Epithelial cell of proximal tubule (primary cell): ENCODE results near the gene USP40. TPM values are rescaled to one million over a fixed set of nuclear protein-coding genes. Genes with fewer than 3 reads are reported as not detected.

Experiments
- DNase-seq: peaks from one replicate; pipeline ENCODE4 v3.0.0-alpha.2; 2011; ENCODE audit warnings: low read depth
- H3K4me3 ChIP-seq: 2 replicates; pipeline ENCODE4 v1.5.1; 2011; ENCODE audit warnings: low read depth, mild to moderate bottlenecking, low read length
- CTCF ChIP-seq: conservative IDR thresholded peaks from 2 replicates; pipeline ENCODE4 v1.5.1; 2012; ENCODE audit warnings: low read depth, mild to moderate bottlenecking, low read length
- total RNA-seq: library from RNA; depleted of rRNA; stranded (reverse); fragments of >200 nt; gene quantifications from 2 replicates; pipeline ENCODE4 v1.2.3, GENCODE V29; 2015

USP40 gene
- total RNA-seq, 1 donor from 2014 or later, result 33.6 TPM

GRCh38 chr2:233470011-233470687 lies 96.4 kb downstream of the USP40 start:
- no peak overlapping the region for H3K4me3 ChIP-seq
- no peak for TF ChIP-seq CTCF
- DNase-seq, result no peak

- no peak for TF ChIP-seq CTCF
Measured at GRCh38 chr2:233469261-233470010, 97.1 kb downstream of the USP40 start.

GRCh38 chr2:233468741-233469110 lies 97.9 kb downstream of the USP40 start:
- H3K4me3 ChIP-seq, result no peak overlapping the region
- no peak for TF ChIP-seq CTCF
- no peak for DNase-seq

More at GRCh38 chr2:233469261-233470010, 97.1 kb downstream of the USP40 start:
- H3K4me3 ChIP-seq, result no peak overlapping the region
- no peak for DNase-seq

- no peak for DNase-seq
- no peak for TF ChIP-seq CTCF
- no peak overlapping the region for H3K4me3 ChIP-seq
Measured at GRCh38 chr2:233468047-233468740, 98.4 kb downstream of the USP40 start.

- no peak overlapping the region for H3K4me3 ChIP-seq
- no peak for TF ChIP-seq CTCF
- no peak for DNase-seq
Measured at GRCh38 chr2:233466991-233467603, 99.5 kb downstream of the USP40 start.

- TF ChIP-seq CTCF, result no peak
- no peak for DNase-seq
- H3K4me3 ChIP-seq, result no peak overlapping the region
Measured at GRCh38 chr2:233464531-233465240, 101.9 kb downstream of the USP40 start.
